ENCODE results near the gene ADD2.

GRCh38 chr2:70717431-70718038 is 50.5 kb downstream of the ADD2 start:
- TF ChIP-seq CTCF (IDR thresholded peaks at IDR 0.05): no peak
- no peak for TF ChIP-seq POLR2A (IDR thresholded peaks at IDR 0.05)

Data from transverse colon (tissue), 3 donors.